ENCODE measurements around the gene AFAP1. TPM values are rescaled to one million over a fixed set of nuclear protein-coding genes. Genes with fewer than 3 reads are reported as not detected.

Gene AFAP1
- total and polyA plus RNA-seq, 2 of the 4 experiments (the other 2 are of a cell fraction): 48.2 to 80.9 TPM

DNA sequence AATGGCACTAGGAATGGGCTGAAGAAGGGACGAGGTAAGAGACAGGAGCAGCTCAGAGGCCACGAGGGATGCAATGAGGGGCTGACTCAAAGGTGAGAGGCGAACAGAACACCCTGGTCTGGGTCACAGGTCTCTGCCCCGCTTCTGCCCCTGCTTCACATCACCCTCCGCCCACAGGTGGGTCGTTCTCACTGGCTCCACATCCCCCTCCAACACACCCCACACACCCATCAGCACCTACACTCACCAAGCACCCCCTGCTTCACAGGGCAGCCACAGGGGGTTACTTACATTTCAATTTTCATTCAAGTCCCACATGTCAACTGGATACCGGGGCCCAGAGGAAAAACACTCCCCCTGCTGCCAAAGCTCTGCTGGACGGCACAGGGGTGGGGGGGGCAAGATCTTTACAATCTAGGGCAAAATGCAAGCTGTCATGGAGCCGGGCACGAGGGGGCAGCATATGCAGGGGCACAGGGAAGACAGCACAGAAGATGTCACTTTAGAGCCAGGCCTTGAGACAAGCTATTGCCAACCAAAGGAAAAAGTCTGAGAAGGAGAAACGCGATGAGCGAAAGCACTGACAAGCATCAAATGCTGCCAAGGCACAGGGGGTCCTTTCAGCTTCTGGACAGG, 94.0 kb downstream of the AFAP1 start:
- no peak overlapping the region for H2AFZ ChIP-seq (replicated peaks; ENCODE audit: low read length, poor library complexity)
- peak overlapping the region; percentile 82 for H2AK9ac ChIP-seq (replicated peaks; ENCODE audit: low read depth, low read length, poor library complexity)
- H3K4me1 ChIP-seq (ENCODE audit: control insufficient read depth, insufficient read depth, low read length): peaks cover 40% of the 10 kb centered on the region
- peaks cover 3% of the 10 kb centered on the region; the same call in 1 of the 2 replicates for H4K20me1 ChIP-seq (ENCODE audit: insufficient read depth, low read length)
- peak overlapping the region; percentile 94 to 96 for H4K8ac ChIP-seq (ENCODE audit: low read depth in 2 of 2, low read length in 2 of 2)
- H2BK15ac ChIP-seq (ENCODE audit: low read depth, low read length): peak overlapping the region; percentile 98; the same call in 2 of the 3 replicates
- BruUV-seq (replicated peaks): no TSS peak
- H3K9me1 ChIP-seq (ENCODE audit: insufficient read depth, low read length): peaks cover 37% of the 10 kb centered on the region
- ATAC-seq (ENCODE audit: low read depth): no peak
- H3K4me3 ChIP-seq (ENCODE audit: insufficient read depth, low read depth, low read length): no peak overlapping the region
- H3K4me2 ChIP-seq (ENCODE audit: low read depth, low read length): no peak overlapping the region
- H3K56ac ChIP-seq (ENCODE audit: extremely low read depth, insufficient read depth, low read length): peak overlapping the region; percentile 60
- no peaks in the 10 kb centered on the region for H3K27me3 ChIP-seq (ENCODE audit: control insufficient read depth, insufficient read depth, low read length)
- POLR2A ChIA-PET (ENCODE audit: unreplicated experiment): interaction anchor here (0.6 kb wide), 1 partner anchor 91 kb away, joined by 3 read pairs; no protein-coding TSS in a partner anchor
- H2BK5ac ChIP-seq (ENCODE audit: low read depth, low read length, poor library complexity, severe bottlenecking): peak overlapping the region; percentile 100
- 0 out of 2 replicates have a peak overlapping the region, but pooled peaks have one; percentile 19 for H3K9ac ChIP-seq (ENCODE audit: low read depth, low read length)
- no peak for TF ChIP-seq RFX5 (IDR thresholded peaks at IDR 0.05; ENCODE audit: low read depth, low read length)
- TF ChIP-seq NFE2L2 (IDR thresholded peaks at IDR 0.05; ENCODE audit: low read depth, low read length): no peak
- TF ChIP-seq, protein P1, sequence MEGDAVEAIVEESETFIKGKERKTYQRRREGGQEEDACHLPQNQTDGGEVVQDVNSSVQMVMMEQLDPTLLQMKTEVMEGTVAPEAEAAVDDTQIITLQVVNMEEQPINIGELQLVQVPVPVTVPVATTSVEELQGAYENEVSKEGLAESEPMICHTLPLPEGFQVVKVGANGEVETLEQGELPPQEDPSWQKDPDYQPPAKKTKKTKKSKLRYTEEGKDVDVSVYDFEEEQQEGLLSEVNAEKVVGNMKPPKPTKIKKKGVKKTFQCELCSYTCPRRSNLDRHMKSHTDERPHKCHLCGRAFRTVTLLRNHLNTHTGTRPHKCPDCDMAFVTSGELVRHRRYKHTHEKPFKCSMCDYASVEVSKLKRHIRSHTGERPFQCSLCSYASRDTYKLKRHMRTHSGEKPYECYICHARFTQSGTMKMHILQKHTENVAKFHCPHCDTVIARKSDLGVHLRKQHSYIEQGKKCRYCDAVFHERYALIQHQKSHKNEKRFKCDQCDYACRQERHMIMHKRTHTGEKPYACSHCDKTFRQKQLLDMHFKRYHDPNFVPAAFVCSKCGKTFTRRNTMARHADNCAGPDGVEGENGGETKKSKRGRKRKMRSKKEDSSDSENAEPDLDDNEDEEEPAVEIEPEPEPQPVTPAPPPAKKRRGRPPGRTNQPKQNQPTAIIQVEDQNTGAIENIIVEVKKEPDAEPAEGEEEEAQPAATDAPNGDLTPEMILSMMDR (conservative IDR thresholded peaks at IDR 0.05; ENCODE audit: low read depth, low read length): peak; percentile 21; the same call in 1 of the 2 replicates
- no peak for TF ChIP-seq FOS (IDR thresholded peaks at IDR 0.05; ENCODE audit: low read depth, low read length)
- TF ChIP-seq RAD21 (IDR thresholded peaks at IDR 0.05; ENCODE audit: low read length): 0 out of 2 replicates have a peak, but pooled peaks have one; percentile 16
- TF ChIP-seq, protein P2, sequence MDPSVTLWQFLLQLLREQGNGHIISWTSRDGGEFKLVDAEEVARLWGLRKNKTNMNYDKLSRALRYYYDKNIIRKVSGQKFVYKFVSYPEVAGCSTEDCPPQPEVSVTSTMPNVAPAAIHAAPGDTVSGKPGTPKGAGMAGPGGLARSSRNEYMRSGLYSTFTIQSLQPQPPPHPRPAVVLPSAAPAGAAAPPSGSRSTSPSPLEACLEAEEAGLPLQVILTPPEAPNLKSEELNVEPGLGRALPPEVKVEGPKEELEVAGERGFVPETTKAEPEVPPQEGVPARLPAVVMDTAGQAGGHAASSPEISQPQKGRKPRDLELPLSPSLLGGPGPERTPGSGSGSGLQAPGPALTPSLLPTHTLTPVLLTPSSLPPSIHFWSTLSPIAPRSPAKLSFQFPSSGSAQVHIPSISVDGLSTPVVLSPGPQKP (IDR thresholded peaks at IDR 0.05; ENCODE audit: borderline replicate concordance, low read depth, low read length): no peak
- TF ChIP-seq SMC3 (IDR thresholded peaks at IDR 0.05; ENCODE audit: low read depth, low read length): no peak
- TF ChIP-seq BHLHE40 (IDR thresholded peaks at IDR 0.05; ENCODE audit: low read depth, low read length): no peak
- peak overlapping the region; percentile 84 for H3K23ac ChIP-seq (ENCODE audit: low read depth, low read length)
- peak overlapping the region; percentile 100 for H2AK5ac ChIP-seq (ENCODE audit: low read depth, low read length)
- DNase-seq: no peak
- peak overlapping the region; percentile 99 for H2BK20ac ChIP-seq (ENCODE audit: low read depth, low read length)
- in situ Hi-C loops (cut with MboI; ENCODE audit: low sequenced_read_pairs): no loop called here
- peak overlapping the region; percentile 84 for H3K27ac ChIP-seq (ENCODE audit: insufficient read depth, low read length)
- WGBS, 2 experiments (ENCODE audit: extremely low coverage in 2 of 2, insufficient read length in 1 of 2): 93% methylated on average over 3 of the region's 13 CpGs; no CpG with 5 or more reads in 1 of the 2 experiments
- peak overlapping the region; percentile 97 for H2BK120ac ChIP-seq (ENCODE audit: low read depth, low read length)
- peaks cover 44% of the 10 kb centered on the region for H3K36me3 ChIP-seq (ENCODE audit: control insufficient read depth, insufficient read depth, low read length)
- CTCF ChIA-PET: interaction anchor here (0.6 to 1.6 kb wide), 4 partner anchors 28 to 141 kb away, joined by 3 to 6 read pairs (median 4); no protein-coding TSS in a partner anchor
- intact Hi-C loops (cut with micrococcal nuclease): loop anchor here (2.0 kb wide), 1 partner anchor 65 kb away; no protein-coding TSS in a partner anchor
- H3K79me1 ChIP-seq (ENCODE audit: low read depth in 1 of 2, low read length in 2 of 2): peaks cover 44 to 79% of the 10 kb centered on the region in 2 experiments
- peak overlapping the region; percentile 99 for H3K4ac ChIP-seq (ENCODE audit: low read depth, low read length)
- H4K91ac ChIP-seq (ENCODE audit: insufficient read depth, low read depth, low read length): peak overlapping the region; percentile 98
- H4K5ac ChIP-seq (ENCODE audit: low read depth, low read length): peak overlapping the region; percentile 95
- H3K14ac ChIP-seq (replicated peaks; ENCODE audit: low read depth, low read length): peak overlapping the region; percentile 97
- H3K18ac ChIP-seq (ENCODE audit: low read depth, low read length): peak overlapping the region; percentile 97
- no peaks in the 10 kb centered on the region for H3K9me3 ChIP-seq (ENCODE audit: control insufficient read depth, insufficient read depth, low read length)
- dilution Hi-C loops (cut with HindIII; ENCODE audit: low sequenced_read_pairs, unreplicated experiment): no loop called here

All from IMR-90 (cell line).